Head of caudate nucleus (tissue), 42 donors: ENCODE results near the gene IFT27.
"Not testable (repeated sequence)": the region's sequence is repeated elsewhere in the genome, so short reads cannot be mapped to it uniquely, and the experiment has no call there.

Experiments
- DNase-seq, 42 donors: peaks; one replicate each; pipeline versions ENCODE4 v3.0.0 to v3.0.0-alpha.2; 2020 to 2021; ENCODE audit warnings: mixed read lengths in 7 of 42
- intact Hi-C: fragments of 100-400 bp; cut with DNase I; formaldehyde crosslinking; loops from one replicate; pipeline ENCODE4 v1.15.0; 2022

IFT27 gene

GRCh38 chr22:36756746-36757655, 18.9 kb downstream of the IFT27 start:
- intact Hi-C loops: no loop called here
- DNase-seq: peak in 4 of 42 donors; percentile 3 to 42 (median 12)

GRCh38 chr22:36756031-36756430, 19.9 kb downstream of the IFT27 start:
- intact Hi-C loops: no loop called here
- peak in 3 of 42 donors; percentile 4 to 22 (median 9) for DNase-seq

- intact Hi-C loops: no loop called here
- DNase-seq: peak in 1 of 42 donors; percentile 6
These were observed 20.6 kb downstream of the IFT27 start for GRCh38 chr22:36755316-36755715.

GRCh38 chr22:36754881-36755280, 21.0 kb downstream of the IFT27 start:
- intact Hi-C loops: not testable (repeated sequence)
- DNase-seq: peak in 1 of 42 donors; percentile 7

GRCh38 chr22:36753916-36754315, 22.0 kb downstream of the IFT27 start:
- intact Hi-C loops: no loop called here
- peak in 3 of 42 donors; percentile 4 to 31 (median 8) for DNase-seq

- intact Hi-C loops: no loop called here
- peak in 2 of 42 donors; percentile 3 to 9 for DNase-seq
These were observed 22.7 kb downstream of the IFT27 start for GRCh38 chr22:36753120-36753802.

GRCh38 chr22:36746375-36746970, 29.4 kb downstream of the IFT27 start:
- intact Hi-C loops: no loop called here
- DNase-seq: peak in 1 of 42 donors; percentile 36

GRCh38 chr22:36745301-36745995, 30.5 kb downstream of the IFT27 start:
- DNase-seq: peak in 2 of 42 donors; percentile 4 to 27
- intact Hi-C loops: no loop called here

GRCh38 chr22:36744791-36745190, 31.1 kb downstream of the IFT27 start:
- intact Hi-C loops: no loop called here
- peak in 2 of 42 donors; percentile 4 to 27 for DNase-seq

GRCh38 chr22:36744413-36744765, 31.5 kb downstream of the IFT27 start:
- intact Hi-C loops: no loop called here

GRCh38 chr22:36743591-36744412, 32.1 kb downstream of the IFT27 start:
- intact Hi-C loops: no loop called here
- DNase-seq: peak in 4 of 42 donors; percentile 11 to 45 (median 30)

More at GRCh38 chr22:36744413-36744765, 31.5 kb downstream of the IFT27 start:
- DNase-seq: no peak

GRCh38 chr22:36743011-36743410, 32.9 kb downstream of the IFT27 start:
- intact Hi-C loops: no loop called here
- DNase-seq: peak in 3 of 42 donors; percentile 3 to 16 (median 9)

GRCh38 chr22:36741968-36742367, 34.0 kb downstream of the IFT27 start:
- intact Hi-C loops: no loop called here
- peak in 3 of 42 donors; percentile 5 to 9 (median 7) for DNase-seq

- intact Hi-C loops: no loop called here
- DNase-seq: peak in 4 of 42 donors; percentile 14 to 36 (median 23)
These were observed 34.6 kb downstream of the IFT27 start for GRCh38 chr22:36741204-36741793.

GRCh38 chr22:36740716-36741115, 35.2 kb downstream of the IFT27 start:
- intact Hi-C loops: no loop called here

GRCh38 chr22:36739185-36739584, 36.7 kb downstream of the IFT27 start:
- DNase-seq: peak in 1 of 42 donors; percentile 7
- intact Hi-C loops: no loop called here

More at GRCh38 chr22:36740716-36741115, 35.2 kb downstream of the IFT27 start:
- DNase-seq: peak in 3 of 42 donors; percentile 3 to 6 (median 5)

- intact Hi-C loops: no loop called here
- peak in 4 of 42 donors; percentile 3 to 11 (median 7) for DNase-seq
These were observed 37.4 kb downstream of the IFT27 start for GRCh38 chr22:36738416-36739020.
